GM04504 (cell line): ENCODE data around the gene FLT1.

Experiments used
- DNase-seq: peaks from one replicate; pipeline ENCODE4 v3.0.0-alpha.2; 2012; ENCODE audit warnings: low read depth

The FLT1 gene

GRCh38 chr13:28459911-28460310, 35.0 kb downstream of the FLT1 start:
- DNase-seq = no peak

- no peak for DNase-seq
Observed at GRCh38 chr13:28458608-28459007, 36.3 kb downstream of the FLT1 start.

- no peak for DNase-seq
Observed at GRCh38 chr13:28458051-28458450, 36.9 kb downstream of the FLT1 start.

- no peak for DNase-seq
Observed at GRCh38 chr13:28457521-28457920, 37.4 kb downstream of the FLT1 start.

- no peak for DNase-seq
Observed at GRCh38 chr13:28455580-28456194, 39.2 kb downstream of the FLT1 start.

GRCh38 chr13:28452755-28453154, 42.2 kb downstream of the FLT1 start:
- DNase-seq = no peak

GRCh38 chr13:28451482-28452217, 43.3 kb downstream of the FLT1 start:
- no peak for DNase-seq

GRCh38 chr13:28449826-28450773, 44.8 kb downstream of the FLT1 start:
- peak; percentile 36 for DNase-seq

- DNase-seq = no peak
Observed at GRCh38 chr13:28448651-28449358, 46.1 kb downstream of the FLT1 start.

GRCh38 chr13:28447989-28448388, 46.9 kb downstream of the FLT1 start:
- DNase-seq = no peak

- no peak for DNase-seq
Observed at GRCh38 chr13:28447206-28447605, 47.7 kb downstream of the FLT1 start.

- no peak for DNase-seq
Observed at GRCh38 chr13:28442839-28443238, 52.1 kb downstream of the FLT1 start.

- DNase-seq = no peak
Observed at GRCh38 chr13:28441529-28441928, 53.4 kb downstream of the FLT1 start.

GRCh38 chr13:28440774-28441504, 54.0 kb downstream of the FLT1 start:
- DNase-seq = no peak

GRCh38 chr13:28438598-28439334, 56.2 kb downstream of the FLT1 start:
- DNase-seq = no peak

- no peak for DNase-seq
Observed at GRCh38 chr13:28438067-28438466, 56.9 kb downstream of the FLT1 start.

- no peak for DNase-seq
Observed at GRCh38 chr13:28435917-28436316, 59.0 kb downstream of the FLT1 start.

- DNase-seq = peak; percentile 22
Observed at GRCh38 chr13:28434926-28435325, 60.0 kb downstream of the FLT1 start.

- DNase-seq = no peak
Observed at GRCh38 chr13:28432816-28433560, 61.9 kb downstream of the FLT1 start.
